SHP77 (cell line): Measurements from ENCODE around the gene SERPINH1.

ENCODE experiments used
- DNase-seq, 2 experiments: peaks; one replicate each; lab custom pipeline; 2025; lab: John Stamatoyannopoulos, UW

SERPINH1 gene

DNA sequence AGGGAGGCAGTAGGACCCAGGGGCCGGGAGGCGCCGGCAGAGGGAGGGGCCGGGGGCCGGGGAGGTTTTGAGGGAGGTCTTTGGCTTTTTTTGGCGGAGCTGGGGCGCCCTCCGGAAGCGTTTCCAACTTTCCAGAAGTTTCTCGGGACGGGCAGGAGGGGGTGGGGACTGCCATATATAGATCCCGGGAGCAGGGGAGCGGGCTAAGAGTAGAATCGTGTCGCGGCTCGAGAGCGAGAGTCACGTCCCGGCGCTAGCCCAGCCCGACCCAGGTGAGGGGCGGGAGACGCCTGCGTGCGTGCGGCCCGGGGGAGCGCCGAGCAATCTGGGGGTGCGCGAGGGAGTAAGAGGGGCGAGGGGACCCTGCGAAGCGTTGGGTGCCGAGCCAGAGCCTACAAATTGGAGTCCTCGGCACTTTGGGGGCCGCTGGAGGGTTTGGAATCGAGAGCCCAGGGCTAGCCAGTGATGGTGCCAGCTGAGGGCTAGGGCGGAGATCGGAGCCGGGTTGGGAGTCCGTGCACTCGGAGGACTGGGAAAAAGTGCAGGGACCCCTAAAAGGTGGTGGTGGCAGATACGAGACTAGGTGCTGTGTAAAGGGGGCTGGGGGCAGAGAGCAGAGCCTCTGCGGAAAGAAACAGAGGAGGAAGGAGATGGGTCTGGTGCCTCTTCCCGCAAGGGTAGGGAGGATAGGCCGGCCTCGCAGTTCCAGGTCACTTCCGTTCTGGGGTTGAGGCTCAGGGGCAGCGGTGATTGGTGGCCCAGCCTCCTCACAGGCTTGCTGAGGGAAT lies at the start of gene SERPINH1:
TSS of gene SERPINH1 (plus strand) at position 206 of the 788 bp plus-strand sequence. CDS start 4,097 bp downstream, outside the sequence.
- peak; percentile 89 to 92 for DNase-seq

DNA sequence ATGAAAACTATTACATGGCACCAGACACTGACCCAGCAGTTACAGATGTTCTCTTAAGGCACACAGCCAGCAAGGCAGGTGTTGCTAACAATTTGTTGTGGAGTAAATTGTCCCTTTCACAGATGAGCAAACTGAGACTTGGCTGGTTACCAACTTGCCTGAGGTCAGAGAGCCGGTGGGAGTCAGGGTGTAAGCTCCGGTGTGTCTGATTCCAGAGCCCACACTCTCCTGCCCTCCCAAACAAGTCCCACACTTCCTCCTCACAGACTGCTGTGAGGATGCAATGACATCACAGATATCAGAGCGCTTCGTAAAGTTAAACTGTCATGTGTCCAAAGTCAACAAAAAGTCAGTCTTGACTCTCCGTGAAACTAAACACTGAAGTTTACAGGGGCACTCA lies 48.8 kb upstream of the SERPINH1 start:
- no peak for DNase-seq

DNA sequence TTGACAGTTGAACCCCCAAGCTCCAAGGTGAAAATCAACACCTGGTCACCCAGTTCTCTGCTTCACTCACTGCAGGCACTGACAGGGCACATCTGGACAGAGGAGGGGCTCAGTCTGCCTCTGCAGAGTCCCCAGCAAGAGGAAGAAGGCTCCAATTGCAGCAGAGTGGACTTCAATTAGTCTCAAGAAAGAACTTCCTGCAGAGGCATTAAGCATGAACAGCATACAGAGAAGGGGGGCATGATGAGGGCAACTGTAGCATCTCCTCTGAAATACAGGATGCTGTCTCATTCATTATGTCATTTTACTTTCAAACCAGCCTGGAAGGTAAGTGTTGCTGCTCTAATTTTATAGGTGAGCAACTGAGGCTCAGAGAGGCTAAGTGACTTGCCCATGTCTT lies 47.5 kb upstream of the SERPINH1 start:
- DNase-seq, result no peak

DNA sequence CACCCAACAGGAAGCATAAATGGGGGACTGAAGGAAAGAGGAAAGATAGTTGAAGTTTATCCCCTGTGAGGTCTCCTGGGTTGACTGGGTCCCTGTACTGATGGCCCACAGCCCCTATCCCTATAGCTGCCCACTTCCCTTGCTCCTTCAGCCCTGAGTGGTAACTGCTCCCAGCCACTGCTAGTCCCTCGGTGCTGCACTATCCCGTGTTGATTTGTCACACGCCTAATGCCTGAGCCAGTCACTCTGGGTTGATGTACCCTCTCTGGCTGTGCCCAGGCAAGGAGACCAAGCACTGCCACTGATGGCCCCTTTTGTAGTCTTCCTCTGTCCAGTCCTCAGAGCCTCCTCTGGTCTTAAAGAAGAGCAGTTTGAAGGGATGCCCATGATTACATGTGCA lies 45.9 kb upstream of the SERPINH1 start:
- no peak for DNase-seq

DNA sequence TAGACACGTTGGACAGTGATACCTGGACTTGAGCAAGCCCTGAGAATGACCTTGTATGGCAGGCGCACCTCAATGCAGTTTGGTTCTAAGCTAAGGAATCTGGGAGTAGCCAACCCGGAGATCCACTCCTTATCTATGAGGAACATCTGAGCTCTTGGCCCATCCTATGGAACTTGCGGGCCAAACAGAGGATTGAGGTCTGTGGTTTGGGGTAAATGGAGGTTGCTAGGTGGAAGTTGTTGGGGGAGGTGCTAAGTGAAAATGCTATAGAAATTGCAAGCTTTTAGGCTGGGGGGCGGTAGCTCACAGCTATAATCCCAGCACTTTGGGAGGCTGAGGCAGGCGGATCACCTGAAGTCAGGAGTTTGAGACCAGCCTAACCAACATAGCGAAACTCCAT lies 45.2 kb upstream of the SERPINH1 start:
- no peak for DNase-seq

DNA sequence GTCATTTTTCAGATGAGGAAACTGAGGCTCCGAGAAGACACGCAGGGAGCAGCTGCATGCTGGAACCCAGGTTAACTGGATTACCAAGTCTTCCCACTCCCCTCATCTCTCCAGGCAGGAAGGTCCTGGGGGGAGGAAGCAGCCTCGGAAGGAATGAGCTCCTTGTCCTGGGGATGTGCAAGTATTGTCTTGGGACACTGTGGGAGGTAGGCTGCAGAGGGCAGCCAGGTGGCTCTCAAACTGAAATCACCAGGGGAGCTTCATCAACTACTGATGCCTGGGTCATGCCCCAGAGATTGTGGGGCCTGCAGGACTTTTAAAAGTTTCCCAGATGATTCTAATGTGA lies 43.9 kb upstream of the SERPINH1 start:
- no peak for DNase-seq

DNA sequence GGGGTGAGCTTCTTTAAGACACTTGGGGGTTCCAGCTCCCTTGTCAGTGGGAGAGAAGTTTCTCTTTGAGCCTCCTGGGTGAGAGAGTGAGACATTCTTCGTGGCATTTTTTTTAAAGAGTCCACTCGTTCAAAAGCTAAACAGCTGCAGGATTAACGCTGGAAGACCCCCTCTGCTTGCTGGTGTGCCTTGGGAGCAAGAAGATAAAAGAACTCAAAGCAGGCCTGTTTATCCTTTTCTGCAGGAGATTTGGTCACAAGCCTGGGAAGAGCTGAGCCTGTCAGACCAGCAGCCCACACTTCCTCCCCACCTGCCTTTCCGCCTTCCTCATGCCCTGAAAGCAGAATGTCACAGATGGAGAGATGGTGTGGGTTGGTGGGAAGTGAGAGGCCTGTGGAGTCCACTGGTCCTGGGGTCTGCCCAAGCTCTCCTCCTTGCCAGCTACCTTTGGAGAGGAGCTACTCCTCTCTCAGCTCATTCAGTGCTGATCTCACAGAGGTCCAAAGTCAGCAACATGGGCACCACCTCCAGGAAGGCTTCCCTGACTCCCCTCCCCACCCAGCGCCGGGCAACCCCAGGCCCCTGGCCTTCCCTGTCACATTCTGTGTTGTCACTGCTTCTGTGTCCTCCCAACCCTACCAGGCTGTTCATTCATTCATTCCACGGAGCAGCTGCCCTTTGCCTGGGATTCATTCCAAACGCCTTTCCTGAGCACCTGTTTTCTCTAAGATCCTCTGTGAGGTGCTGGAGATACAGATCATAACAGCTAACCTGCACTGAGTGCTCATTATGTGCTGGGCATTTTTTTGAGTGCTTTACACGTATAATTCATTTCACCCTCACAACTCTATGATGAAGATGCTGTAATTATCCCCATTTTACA lies 43.0 kb upstream of the SERPINH1 start:
- peak in 1 of 2 experiments; percentile 34 for DNase-seq

DNA sequence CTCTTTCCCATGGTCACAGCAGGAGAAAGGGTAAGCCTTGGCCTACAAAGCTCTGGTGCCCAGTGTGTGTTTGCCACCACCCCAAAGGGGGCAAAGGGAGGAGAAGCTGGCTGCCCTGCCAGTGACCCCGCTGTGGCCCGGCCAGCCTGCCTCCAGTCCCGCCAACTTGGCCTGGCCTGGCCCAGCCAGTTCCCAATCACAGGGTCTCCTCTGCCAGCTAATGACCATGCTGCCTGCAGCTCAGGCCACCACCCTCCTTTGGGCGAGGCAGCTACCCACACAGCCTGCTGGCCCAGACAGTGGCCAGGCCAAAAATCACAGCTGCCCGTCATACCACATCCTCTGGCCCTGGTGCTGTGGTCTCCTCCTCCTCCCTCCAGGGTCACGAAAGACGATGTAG lies 41.4 kb upstream of the SERPINH1 start:
- DNase-seq, result no peak

DNA sequence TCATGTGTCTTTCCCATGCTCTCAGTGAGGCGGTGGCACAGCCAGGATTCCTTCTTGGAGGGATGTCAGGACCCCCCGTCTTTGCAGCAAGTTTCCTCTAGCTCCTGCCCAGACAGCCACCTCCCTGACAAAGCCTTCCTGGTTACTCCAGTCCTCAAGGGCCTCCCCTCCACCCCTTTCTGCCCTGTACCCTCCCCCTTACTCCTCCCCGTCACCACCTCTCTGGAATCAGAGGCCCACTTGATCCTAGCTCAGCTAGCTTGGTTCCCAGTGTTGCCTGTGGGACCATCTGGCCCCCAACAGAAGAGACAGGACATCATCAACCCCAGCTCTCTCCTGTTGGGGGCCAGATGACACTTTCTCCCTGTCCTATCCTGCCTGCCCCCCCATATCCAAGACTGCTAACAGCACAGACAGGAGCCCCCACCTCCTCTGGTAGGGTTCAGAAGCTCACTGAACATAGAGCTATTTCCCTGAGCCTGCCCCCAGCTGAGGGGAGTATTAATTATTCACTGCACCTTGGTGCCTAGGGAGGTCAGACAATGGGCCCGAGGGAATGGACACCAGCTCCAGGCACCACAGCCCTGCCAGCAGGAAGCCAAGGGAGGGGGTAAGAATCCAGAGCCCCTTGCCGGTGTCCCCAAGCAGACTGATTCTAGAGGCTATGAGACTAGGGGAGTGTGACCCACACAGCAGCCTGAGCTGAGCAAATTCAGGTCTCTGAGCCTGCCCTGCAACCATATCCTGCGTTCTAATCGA lies 39.6 kb upstream of the SERPINH1 start:
- DNase-seq, result no peak

DNA sequence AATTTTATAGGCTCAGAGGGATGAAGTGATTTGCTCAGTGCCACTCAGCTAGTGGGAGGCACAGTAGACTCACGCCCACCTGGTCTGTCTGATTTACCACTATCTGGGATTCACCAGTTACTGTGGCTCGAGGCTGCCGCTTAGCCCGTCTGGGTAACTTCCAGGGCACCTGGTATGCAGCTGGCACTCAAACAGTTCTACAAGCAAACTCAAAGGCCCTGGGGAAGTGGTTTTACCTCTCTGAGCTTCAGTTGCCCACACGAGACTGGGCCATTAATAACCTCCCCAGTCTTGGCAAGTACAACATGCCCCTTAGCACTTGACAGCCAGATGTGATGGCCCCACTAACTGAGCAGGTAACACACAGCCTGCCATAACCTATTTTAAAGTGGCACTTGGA lies 38.9 kb upstream of the SERPINH1 start:
- DNase-seq, result peak in 1 of 2 experiments; percentile 24

DNA sequence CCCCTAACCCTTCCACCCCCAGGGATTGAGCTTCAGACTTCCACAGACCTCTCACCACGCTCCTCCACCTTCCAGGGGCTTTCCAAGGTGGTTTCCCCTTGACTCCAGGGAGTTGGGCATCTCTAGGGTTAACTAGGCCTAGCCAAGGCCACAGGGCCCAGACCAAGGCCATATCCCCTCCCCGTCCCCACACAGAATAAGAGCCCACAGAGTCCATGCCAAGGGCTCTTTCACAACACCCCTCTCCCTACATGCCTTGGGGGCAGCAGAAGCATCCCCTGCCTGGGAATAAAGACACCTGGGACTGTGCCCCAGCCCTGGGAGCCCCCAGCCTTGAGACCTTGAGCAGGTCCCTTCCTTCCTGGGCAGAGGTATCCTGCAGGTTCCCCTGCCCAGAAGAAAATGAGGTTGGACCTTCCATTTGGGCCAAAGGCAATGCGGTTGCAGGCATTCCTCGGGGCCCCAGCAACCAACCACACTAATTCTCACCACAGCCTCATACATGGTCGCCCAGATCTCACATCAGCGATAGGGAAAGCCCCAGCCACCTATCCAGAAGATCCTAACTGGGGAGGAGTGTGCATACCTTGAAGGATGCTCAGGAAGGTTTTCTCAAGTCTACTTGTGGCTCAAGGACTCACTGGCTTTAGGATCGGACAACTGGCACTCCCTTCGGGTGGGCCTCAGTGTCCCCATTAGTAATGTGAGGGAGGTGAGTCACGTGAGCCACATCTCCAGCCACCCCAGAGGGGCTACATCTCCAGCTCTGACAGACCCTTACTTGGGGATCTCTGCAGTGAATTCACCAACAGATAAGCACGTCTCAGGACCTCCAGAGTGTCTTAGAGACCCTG lies 38.0 kb upstream of the SERPINH1 start:
- DNase-seq, result no peak

DNA sequence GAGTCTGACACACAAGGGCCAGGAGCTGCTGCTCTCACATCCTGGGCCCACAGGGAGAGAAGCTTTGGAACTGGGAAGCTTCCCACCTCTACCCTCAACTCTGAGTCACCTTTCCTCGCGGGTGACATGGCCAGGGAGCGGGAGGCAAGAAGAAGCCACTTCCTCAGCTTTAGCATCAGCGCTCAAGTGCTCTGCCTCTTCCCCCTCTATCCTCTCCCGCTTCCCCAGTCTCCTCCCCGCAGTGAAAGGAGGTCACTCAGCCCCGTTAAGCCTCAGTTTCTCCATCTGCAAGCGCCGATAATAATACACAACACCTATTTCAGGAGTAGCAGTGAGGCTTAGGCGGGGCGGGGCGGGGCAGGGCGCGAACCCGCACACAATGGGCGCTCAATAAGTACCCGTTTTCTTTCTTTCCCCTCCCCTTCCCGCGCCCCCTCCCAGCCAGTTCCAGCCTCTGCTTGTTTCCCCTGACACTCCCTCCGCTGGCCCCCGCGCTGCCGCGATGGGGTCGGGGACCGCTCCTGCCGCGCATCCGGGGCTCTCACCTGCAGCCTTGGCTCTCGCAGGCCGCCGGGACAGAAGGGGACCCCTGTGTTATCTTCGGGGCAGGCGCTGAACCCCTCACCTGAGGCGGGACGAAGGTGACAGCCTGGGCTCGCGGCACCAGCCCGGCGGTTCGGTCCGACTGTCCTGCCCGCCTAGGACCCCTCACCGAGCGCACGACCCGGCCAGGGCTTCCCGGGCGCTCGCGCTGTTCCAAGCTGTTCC lies 37.2 kb upstream of the SERPINH1 start:
- DNase-seq, result peak in 1 of 2 experiments; percentile 12

DNA sequence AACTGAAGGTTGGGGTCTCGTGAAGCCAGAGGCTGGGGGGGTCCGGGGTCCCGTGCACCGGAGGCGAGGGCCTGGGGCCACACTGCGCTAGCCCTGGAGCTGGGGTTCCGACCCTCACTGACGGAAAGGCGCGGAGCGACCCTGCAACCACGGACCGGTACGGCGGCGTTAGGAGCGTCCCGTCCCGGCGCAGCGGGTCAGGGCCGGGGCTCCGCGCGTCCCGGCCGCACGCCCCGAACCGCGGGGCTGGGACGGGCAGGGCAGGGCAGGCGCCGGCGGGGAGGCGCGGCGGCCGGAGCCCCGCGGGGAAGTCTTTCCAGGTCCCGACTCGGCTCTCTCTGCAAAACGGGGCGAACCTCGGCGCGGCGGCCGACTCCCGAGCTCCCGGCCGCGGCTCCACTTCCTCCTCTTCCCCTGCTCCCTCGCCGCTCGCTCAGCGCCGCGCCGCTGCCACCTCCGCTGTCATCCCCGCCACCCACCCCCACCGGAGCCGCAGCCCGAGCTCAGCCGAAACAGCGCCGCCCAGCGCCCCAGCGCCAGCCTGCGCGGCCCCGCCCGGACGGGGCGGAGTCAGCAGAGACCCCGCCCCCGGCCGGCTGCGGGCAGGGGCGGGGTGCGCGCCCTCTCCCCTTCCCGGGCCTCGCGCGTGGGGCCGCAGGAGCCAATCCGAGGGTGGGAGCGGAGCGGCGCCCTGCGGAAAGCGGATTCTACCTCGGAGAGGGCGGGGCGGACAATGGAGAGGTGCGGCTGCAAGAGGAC lies 36.4 kb upstream of the SERPINH1 start, which contains the start of gene GDPD5:
TSS of gene GDPD5 (minus strand) at position 509 of the 759 bp plus-strand sequence. CDS start 48,206 bp downstream, outside the sequence.
- DNase-seq, result peak; percentile 84 to 88

DNA sequence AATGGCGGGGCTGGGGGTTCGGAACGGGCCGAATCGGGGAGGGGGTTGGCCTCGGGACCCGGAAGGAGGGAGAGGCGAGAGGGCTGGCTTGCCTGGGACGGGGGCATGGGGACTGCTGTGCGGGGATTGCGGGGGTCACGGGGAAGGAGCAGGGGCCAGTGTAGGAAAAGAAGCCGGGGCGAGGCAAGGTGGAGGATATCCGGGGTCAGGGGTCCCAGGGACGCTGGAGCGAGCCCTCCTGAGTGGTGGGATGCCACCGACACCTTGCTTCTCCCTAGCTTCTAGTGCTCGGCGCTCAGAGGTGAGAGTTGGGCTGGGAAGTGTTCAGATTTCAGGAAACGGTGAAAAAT lies 35.9 kb upstream of the SERPINH1 start:
- no peak for DNase-seq

DNA sequence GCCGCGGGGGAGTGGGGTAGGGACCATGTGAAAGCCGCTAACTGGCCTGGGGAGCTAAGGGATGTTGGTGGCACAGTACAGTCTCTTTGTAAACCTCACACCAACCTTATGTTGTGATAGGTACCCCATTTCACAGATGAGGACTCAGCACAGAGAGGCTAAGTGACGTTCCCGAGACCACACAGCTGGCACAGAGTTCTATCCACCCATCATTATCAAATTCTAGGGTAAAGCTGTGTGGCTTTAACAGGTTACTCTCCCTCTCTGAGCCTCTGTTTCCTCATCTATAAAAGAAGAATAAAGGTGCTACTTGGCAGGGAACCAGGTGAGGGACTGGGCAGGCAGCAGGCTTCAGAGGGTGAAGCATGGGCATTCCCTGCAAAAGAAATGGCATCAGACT lies 34.9 kb upstream of the SERPINH1 start:
- no peak for DNase-seq

DNA sequence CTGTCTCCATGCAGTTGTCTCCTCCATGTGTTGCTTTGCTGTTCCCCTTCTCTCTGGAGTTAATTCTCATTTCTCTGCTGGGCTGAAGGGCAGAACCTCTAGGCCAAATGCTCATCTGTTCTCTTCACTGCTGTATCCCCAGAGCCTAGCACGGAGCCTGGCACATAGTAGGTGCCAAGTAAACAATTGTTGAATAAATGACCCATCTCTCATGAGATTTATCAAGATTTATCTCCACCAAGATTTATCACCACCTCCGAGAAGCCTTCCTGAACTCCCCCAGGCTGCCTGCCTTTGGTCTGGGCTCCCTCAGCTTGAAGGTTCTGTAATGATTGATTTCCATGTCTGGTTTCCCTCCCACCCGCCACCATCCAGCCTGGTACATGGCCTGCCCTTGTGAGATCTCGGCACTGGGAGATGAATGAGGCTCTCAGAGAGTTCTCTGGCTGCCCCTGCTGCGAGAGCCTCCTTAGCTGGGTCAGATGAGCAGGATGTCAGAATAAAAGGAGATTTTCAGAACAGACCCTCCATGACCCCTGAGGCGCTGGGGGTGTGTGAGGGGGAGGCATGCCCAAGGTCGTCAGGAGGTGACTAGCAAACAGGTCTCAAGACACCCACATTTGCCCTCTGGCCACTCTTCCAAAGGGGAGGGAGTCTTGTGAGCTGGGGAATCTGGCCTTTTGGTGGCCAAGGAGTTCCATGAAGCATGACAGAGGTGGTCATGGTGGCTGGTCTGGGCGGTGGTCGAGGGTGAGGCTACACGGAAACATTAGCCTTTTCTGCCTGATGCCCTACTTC lies 33.9 kb upstream of the SERPINH1 start:
- no peak for DNase-seq

DNA sequence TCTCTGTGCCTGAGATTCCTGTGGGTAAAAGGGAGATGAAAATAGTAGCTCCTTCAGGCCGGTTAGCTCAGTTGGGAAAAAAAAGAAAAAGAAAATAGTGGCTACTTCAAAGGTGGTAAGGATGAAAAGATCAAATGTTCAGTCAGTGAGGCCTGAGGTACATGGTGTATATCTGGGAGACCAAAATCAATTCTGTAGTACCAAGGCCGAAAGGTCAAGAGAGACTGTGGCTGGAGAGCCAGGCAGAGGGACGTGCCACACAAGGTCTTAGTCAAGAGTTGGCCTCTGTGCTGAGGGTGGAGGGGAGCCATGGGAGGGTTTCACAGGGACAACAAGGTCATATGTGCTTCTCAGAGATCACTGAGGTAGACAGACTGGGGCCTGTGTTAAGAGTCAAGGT lies 31.5 kb upstream of the SERPINH1 start:
- DNase-seq, result no peak

DNA sequence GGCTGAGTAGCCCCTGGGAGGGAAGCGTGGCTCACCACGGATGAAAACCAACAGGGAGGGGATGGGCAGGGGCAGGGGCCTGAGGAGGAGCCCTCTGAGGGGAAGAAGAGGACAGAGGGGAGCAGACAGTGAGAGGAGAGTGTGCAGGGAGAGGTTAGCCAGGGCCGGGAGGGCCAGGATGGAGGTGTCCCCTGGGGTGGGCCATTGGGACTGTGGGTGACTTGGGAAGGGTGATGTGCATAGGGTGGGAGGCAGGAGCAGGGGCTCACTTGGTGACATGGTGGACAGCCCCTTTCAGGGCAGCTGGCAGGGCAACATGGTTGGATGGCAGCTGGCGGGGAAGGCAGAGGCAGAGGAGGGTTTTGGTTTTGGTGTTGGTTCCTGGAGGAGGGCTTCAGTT lies 30.7 kb upstream of the SERPINH1 start:
- DNase-seq, result no peak
